Activated naive CD8-positive, alpha-beta T cell treated with anti-CD3 and anti-CD28 coated beads for 36 hours (primary cell): ENCODE data around the gene SND1. TPM values are rescaled to one million over a fixed set of nuclear protein-coding genes. Genes with fewer than 3 reads are reported as not detected.

ENCODE experiments used
- DNase-seq: peaks from one replicate; pipeline ENCODE4 v3.0.0; 2021
- H3K27ac Mint-ChIP-seq: one replicate; pipeline ENCODE4 v1.8.0; 2022; ENCODE audit warnings: mild to moderate bottlenecking, moderate library complexity, mixed read lengths
- H3K27me3 Mint-ChIP-seq: one replicate; pipeline ENCODE4 v1.8.0; 2022; ENCODE audit warnings: mild to moderate bottlenecking, mixed read lengths
- H3K36me3 Mint-ChIP-seq: one replicate; pipeline ENCODE4 v1.8.0; 2021; ENCODE audit warnings: mild to moderate bottlenecking, mixed read lengths
- H3K4me1 Mint-ChIP-seq: one replicate; pipeline ENCODE4 v1.8.0; 2021; ENCODE audit warnings: mixed read lengths
- H3K4me3 Mint-ChIP-seq: one replicate; pipeline ENCODE4 v1.8.0; 2022; ENCODE audit warnings: mild to moderate bottlenecking, moderate library complexity, mixed read lengths
- H3K9me3 Mint-ChIP-seq: one replicate; pipeline ENCODE4 v1.8.0; 2022; ENCODE audit warnings: mixed read lengths
- total RNA-seq, 2 experiments: library from RNA; stranded (reverse); gene quantifications; one replicate each; pipeline ENCODE4 v1.2.3, GENCODE V29; 2021

The SND1 gene
- total RNA-seq, 2 experiments from 2014 or later, result 192 to 201 TPM

DNA sequence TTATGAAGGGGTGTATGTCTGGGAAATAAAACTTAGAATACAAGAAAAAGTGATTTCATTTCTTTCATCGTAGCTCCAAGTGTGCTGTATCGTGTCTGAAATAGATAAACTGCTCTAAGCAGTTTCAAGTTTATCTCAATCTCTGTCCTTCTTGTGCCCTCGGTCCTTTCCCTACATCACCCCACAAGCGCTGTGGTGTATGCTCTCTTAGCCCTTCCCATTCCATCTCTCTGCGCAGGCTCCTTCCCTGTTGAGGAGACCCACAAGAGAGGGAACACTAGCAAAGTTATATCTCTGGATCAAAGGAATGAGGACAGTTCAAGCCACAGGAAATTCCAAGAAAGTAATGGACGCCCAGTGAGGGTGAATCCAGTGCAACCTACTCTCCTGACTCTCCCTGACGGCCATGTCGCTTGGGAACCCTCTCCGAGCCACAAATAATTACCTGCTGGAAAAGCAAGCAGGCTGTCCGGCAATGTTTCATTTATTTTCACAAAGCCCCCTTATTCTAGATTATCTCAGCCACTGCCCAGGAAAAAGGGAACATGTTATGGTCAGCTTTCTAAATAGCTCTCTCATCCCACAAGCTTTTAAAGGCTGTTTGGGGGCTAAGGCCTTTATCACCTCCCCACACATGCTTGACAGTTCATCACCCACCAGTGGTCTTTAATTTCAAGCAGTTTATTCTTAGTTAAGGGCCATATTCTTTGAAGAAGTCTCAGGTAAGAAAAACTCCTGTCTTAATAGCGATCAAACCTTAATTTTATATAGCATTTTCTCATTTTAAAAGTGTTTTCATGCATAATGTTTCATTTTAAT, 344.5 kb downstream of the SND1 start:
- peaks cover 17% of the 10 kb centered on the region for H3K36me3 Mint-ChIP-seq
- no peaks in the 10 kb centered on the region for H3K27me3 Mint-ChIP-seq
- H3K4me3 Mint-ChIP-seq, result no peak overlapping the region
- no peak overlapping the region for H3K27ac Mint-ChIP-seq
- H3K4me1 Mint-ChIP-seq, result peaks cover 3% of the 10 kb centered on the region
- no peak for DNase-seq
- no peaks in the 10 kb centered on the region for H3K9me3 Mint-ChIP-seq

GRCh38 chr7:127997226-127997922, 345.4 kb downstream of the SND1 start:
- DNase-seq, result no peak
- H3K4me1 Mint-ChIP-seq, result peaks cover 3% of the 10 kb centered on the region
- no peaks in the 10 kb centered on the region for H3K9me3 Mint-ChIP-seq
- peaks cover 19% of the 10 kb centered on the region for H3K36me3 Mint-ChIP-seq
- no peak overlapping the region for H3K4me3 Mint-ChIP-seq
- H3K27me3 Mint-ChIP-seq, result no peaks in the 10 kb centered on the region
- H3K27ac Mint-ChIP-seq, result no peak overlapping the region

DNA sequence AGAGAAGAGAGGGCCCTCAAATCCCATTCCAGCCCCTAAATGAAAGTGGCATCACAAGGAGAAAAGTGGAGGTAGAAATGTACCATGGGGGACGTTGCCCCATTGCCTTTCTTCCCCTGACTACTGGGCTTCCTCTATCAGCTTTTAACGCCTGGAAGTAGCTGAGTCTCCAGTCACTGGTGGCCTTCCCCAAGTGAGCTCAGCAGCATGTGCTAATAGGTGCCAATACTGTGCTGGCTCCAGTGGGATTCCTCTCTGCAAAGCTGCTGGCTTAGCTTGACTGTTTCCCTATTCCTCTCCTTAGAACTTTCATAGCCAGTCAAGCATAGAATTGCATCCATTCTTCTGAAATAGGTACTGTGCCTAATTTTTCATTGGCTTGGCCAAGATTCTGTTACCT, 346.7 kb downstream of the SND1 start:
- Mint-ChIP-seq H3K27ac (no peak overlapping the region), H3K4me1 (peaks cover 11% of the 10 kb centered on the region), H3K9me3 (no peaks in the 10 kb centered on the region), H3K36me3 (peaks cover 16% of the 10 kb centered on the region), H3K27me3 (no peaks in the 10 kb centered on the region), H3K4me3 (no peak overlapping the region)
- no peak for DNase-seq

GRCh38 chr7:128000048-128000447, 348.1 kb downstream of the SND1 start:
- Mint-ChIP-seq H3K4me3 (no peak overlapping the region), H3K9me3 (no peaks in the 10 kb centered on the region), H3K27ac (no peak overlapping the region)

DNA sequence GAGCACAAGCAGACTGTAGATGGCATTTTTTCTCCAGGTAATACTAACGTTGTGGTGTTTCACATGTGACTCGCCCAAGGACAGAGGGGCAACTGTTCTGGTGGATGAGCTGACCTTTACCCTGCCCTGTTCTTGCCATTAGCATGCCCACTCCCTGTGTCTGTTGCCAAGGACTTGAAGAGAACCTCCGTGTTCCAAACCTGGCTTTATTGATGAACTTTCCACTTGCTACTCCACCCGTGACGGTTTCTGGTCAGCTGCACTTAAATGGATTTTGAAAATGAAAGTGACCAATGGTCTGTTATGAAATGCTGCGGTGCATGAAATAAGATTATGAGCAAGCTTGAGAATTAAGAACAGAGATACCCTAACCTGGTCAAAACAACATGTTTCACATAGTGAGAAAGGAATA, 348.9 kb downstream of the SND1 start:
- Mint-ChIP-seq H3K36me3 (peaks cover 12% of the 10 kb centered on the region), H3K4me1 (peaks cover 16% of the 10 kb centered on the region), H3K9me3 (no peaks in the 10 kb centered on the region), H3K4me3 (no peak overlapping the region), H3K27me3 (no peaks in the 10 kb centered on the region), H3K27ac (no peak overlapping the region)
- no peak for DNase-seq

More at GRCh38 chr7:128000048-128000447, 348.1 kb downstream of the SND1 start:
- DNase-seq, result no peak
- H3K27me3 Mint-ChIP-seq, result no peaks in the 10 kb centered on the region
- H3K4me1 Mint-ChIP-seq, result peaks cover 15% of the 10 kb centered on the region
- H3K36me3 Mint-ChIP-seq, result peaks cover 12% of the 10 kb centered on the region

DNA sequence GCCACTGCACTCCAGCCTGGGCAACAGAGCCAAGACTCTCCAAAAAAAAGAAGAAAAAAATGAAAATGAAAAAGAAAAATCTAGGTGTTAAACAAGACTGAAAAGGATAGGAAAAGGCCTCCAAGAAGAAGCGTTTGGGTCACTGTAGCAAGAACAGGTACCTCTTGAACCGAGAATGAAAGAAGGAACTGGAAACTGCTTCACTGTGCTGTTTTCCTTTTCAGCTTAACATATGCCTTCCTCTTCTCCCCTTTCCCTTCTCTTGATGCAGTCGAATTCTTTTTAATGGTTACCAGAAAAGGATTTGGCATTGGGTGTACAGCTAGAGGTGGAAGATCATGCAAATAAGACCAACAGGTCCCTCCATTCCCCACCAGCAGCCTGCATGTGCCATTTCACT, 351.2 kb downstream of the SND1 start:
- H3K27ac Mint-ChIP-seq, result no peak overlapping the region
- H3K27me3 Mint-ChIP-seq, result no peaks in the 10 kb centered on the region
- H3K9me3 Mint-ChIP-seq, result no peaks in the 10 kb centered on the region
- peaks cover 18% of the 10 kb centered on the region for H3K4me1 Mint-ChIP-seq
- no peak overlapping the region for H3K4me3 Mint-ChIP-seq
- DNase-seq, result no peak
- H3K36me3 Mint-ChIP-seq, result peaks cover 13% of the 10 kb centered on the region

- Mint-ChIP-seq H3K4me3 (no peak overlapping the region), H3K27ac (no peak overlapping the region), H3K4me1 (peaks cover 18% of the 10 kb centered on the region), H3K36me3 (peaks cover 17% of the 10 kb centered on the region), H3K27me3 (no peaks in the 10 kb centered on the region), H3K9me3 (no peaks in the 10 kb centered on the region)
- DNase-seq, result no peak
Observed at GRCh38 chr7:128003787-128004186, 351.8 kb downstream of the SND1 start.

GRCh38 chr7:128004623-128005022, 352.6 kb downstream of the SND1 start:
- peaks cover 17% of the 10 kb centered on the region for H3K36me3 Mint-ChIP-seq
- peaks cover 18% of the 10 kb centered on the region for H3K4me1 Mint-ChIP-seq
- no peak overlapping the region for H3K4me3 Mint-ChIP-seq
- no peaks in the 10 kb centered on the region for H3K27me3 Mint-ChIP-seq
- no peaks in the 10 kb centered on the region for H3K9me3 Mint-ChIP-seq
- DNase-seq, result no peak
- H3K27ac Mint-ChIP-seq, result no peak overlapping the region

- Mint-ChIP-seq H3K27me3 (no peaks in the 10 kb centered on the region), H3K27ac (no peak overlapping the region), H3K4me1 (peaks cover 18% of the 10 kb centered on the region), H3K4me3 (no peak overlapping the region), H3K36me3 (peaks cover 20% of the 10 kb centered on the region), H3K9me3 (no peaks in the 10 kb centered on the region)
- DNase-seq, result no peak
Observed at GRCh38 chr7:128005117-128005516, 353.1 kb downstream of the SND1 start.

DNA sequence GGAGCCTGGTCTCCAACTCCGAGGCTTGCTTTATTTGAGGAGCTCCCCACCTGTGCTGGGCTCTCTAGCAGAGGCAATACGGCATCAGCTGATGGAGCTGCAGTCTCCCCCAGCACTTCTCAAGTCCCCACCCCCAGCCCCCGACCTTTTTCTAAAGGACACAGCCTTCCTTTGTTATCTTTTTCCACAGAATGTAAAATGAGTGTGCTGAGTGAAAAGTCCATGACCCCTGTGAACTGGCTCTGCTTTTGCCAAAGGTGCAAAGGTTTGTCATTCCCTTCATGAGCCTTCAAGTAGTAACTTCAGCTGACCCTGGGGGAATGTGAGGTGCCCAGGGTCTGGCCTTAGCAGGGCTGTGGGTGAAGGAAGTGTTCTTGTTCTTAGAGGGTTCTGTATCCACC, 353.8 kb downstream of the SND1 start:
- Mint-ChIP-seq H3K9me3 (no peaks in the 10 kb centered on the region), H3K4me1 (peaks cover 17% of the 10 kb centered on the region), H3K27me3 (no peaks in the 10 kb centered on the region), H3K27ac (no peak overlapping the region), H3K36me3 (peaks cover 20% of the 10 kb centered on the region), H3K4me3 (no peak overlapping the region)
- no peak for DNase-seq

DNA sequence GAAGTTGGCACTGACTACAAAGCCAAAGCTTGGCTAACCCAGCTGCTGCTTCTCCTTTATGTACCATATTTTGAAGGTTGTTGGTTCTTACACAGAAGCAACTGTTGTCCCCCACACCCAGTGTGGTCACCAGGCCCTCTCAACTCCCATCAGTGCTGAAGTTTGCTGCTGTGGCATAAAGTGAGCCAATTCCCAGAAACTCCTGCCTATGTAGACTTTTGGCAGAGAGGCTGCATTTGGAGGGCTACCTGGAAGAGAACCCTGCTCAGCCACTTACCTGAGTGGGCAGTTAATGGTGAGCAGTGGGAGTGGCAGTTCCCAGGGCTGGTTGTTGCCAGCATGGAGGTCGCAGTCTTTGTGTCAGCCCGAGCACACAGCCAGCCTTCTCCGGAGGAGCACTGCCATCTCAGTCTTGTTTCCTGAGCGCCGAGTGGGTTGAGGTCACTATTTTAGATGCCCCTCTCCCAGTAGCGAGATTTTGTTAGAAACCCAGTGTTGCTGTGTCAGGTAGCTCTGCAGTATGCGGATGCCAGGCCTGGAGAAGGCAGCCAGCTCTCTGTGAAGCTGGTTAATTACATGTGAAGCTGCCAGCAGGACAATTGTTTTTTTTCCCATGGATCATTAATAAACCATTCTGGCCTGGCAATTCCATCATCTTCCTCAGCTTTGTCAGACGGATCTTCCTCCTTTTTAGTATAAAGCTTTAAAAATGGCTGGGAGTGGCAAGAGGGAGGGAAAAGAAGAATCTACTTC, 354.7 kb downstream of the SND1 start:
- Mint-ChIP-seq H3K9me3 (no peaks in the 10 kb centered on the region), H3K27me3 (no peaks in the 10 kb centered on the region), H3K27ac (no peak overlapping the region), H3K36me3 (peaks cover 18% of the 10 kb centered on the region), H3K4me1 (peaks cover 15% of the 10 kb centered on the region), H3K4me3 (no peak overlapping the region)
- DNase-seq, result no peak

DNA sequence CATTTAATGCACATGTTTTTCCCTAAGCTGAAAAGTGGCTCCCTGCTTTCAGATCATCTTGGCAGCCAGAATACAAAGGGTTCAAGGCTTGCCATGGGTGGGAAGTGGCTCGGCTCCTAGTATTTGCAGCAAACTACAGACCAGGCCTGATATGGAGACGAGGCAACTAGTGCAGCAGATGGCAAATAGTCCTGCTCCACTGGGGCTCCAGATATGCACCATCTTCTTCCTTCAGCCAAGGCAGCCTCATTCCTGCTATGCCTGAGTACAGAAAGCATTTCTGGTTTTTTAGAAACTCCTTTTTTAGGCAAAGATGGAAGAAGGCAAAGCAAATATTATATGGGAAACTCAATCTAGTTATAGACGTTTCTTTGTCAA, 355.3 kb downstream of the SND1 start:
- Mint-ChIP-seq H3K36me3 (peaks cover 16% of the 10 kb centered on the region), H3K27me3 (no peaks in the 10 kb centered on the region), H3K27ac (no peak overlapping the region), H3K9me3 (no peaks in the 10 kb centered on the region), H3K4me3 (no peak overlapping the region), H3K4me1 (peaks cover 15% of the 10 kb centered on the region)
- no peak for DNase-seq

- no peak overlapping the region for H3K27ac Mint-ChIP-seq
Observed at GRCh38 chr7:128008141-128008540, 356.1 kb downstream of the SND1 start.

DNA sequence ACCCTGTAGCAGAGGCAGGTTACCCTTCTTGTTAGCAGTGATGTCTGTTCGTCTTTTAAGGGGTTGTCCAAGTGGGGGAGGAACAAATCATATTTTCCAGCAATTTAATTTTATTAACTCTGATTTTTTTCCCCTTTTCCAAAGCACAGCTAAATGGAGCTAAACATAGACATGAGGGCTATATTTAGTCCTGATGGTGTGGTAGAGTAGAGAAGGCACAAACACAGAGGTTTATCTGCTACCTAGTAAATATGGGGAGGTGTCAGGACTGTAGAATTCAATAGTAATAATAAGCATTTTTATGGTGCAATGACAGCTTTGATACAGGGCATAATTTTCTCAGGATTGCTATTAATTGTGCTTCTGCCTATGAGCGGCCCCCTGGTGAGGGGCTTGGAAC, 356.8 kb downstream of the SND1 start:
- no peak overlapping the region for H3K4me3 Mint-ChIP-seq
- no peak for DNase-seq
- no peaks in the 10 kb centered on the region for H3K27me3 Mint-ChIP-seq
- peaks cover 16% of the 10 kb centered on the region for H3K36me3 Mint-ChIP-seq
- peaks cover 7% of the 10 kb centered on the region for H3K4me1 Mint-ChIP-seq
- no peak overlapping the region for H3K27ac Mint-ChIP-seq
- H3K9me3 Mint-ChIP-seq, result no peaks in the 10 kb centered on the region

More at GRCh38 chr7:128008141-128008540, 356.1 kb downstream of the SND1 start:
- Mint-ChIP-seq H3K36me3 (peaks cover 16% of the 10 kb centered on the region), H3K27me3 (no peaks in the 10 kb centered on the region), H3K4me3 (no peak overlapping the region), H3K9me3 (no peaks in the 10 kb centered on the region), H3K4me1 (peaks cover 10% of the 10 kb centered on the region)
- DNase-seq, result no peak

- Mint-ChIP-seq H3K27me3 (no peaks in the 10 kb centered on the region), H3K4me1 (peaks cover 3% of the 10 kb centered on the region), H3K27ac (no peak overlapping the region), H3K36me3 (peaks cover 16% of the 10 kb centered on the region), H3K4me3 (no peak overlapping the region), H3K9me3 (no peaks in the 10 kb centered on the region)
- DNase-seq, result no peak
Observed at GRCh38 chr7:128010391-128011127, 358.6 kb downstream of the SND1 start.
